Smooth muscle cell (in vitro differentiated cells): ENCODE results near the gene SDHB. TPM values are rescaled to one million over a fixed set of nuclear protein-coding genes. Genes with fewer than 3 reads are reported as not detected.

ENCODE experiments used
- DNase-seq: peaks from one replicate; lab custom pipeline; 2025; ENCODE audit not compliant: unreplicated experiment; lab: John Stamatoyannopoulos, UW
- H2AFZ ChIP-seq: fragments of 200-600 bp; sonication (generic); 2 replicates; pipeline ENCODE4 v1.6.0; 2016; ENCODE audit warnings: antibody characterized with exemption, low read depth, mild to moderate bottlenecking
- H3F3A ChIP-seq: fragments of 200-600 bp; sonication (generic); 2 replicates; pipeline ENCODE4 v1.6.0; 2017; ENCODE audit warnings: antibody characterized with exemption, low read depth
- H3K27ac ChIP-seq: fragments of 200-600 bp; sonication (generic); 2 replicates; pipeline ENCODE4 v1.5.1; 2016; ENCODE audit warnings: low read depth, mild to moderate bottlenecking
- H3K27me3 ChIP-seq: fragments of 200-600 bp; sonication (generic); 2 replicates; pipeline ENCODE4 v1.6.1; 2016; ENCODE audit warnings: low read depth, mild to moderate bottlenecking
- H3K36me3 ChIP-seq: fragments of 200-600 bp; sonication (generic); 2 replicates; pipeline ENCODE4 v1.5.1; 2016; ENCODE audit warnings: low read depth
- H3K4me1 ChIP-seq: fragments of 200-600 bp; sonication (generic); 2 replicates; pipeline ENCODE4 v1.5.1; 2016; ENCODE audit warnings: low read depth
- H3K4me2 ChIP-seq: fragments of 200-600 bp; sonication (generic); 2 replicates; pipeline ENCODE4 v1.6.0; 2016; ENCODE audit warnings: mild to moderate bottlenecking
- H3K4me3 ChIP-seq: fragments of 200-600 bp; sonication (generic); 2 replicates; pipeline ENCODE4 v1.5.1; 2016; ENCODE audit warnings: mild to moderate bottlenecking
- H3K79me2 ChIP-seq: fragments of 200-600 bp; sonication (generic); 2 replicates; pipeline ENCODE4 v1.6.0; 2016; ENCODE audit warnings: low read depth, mild to moderate bottlenecking
- H3K9ac ChIP-seq: fragments of 200-600 bp; sonication (generic); 2 replicates; pipeline ENCODE4 v1.6.0; 2016; ENCODE audit warnings: low read depth
- H3K9me3 ChIP-seq: fragments of 200-600 bp; sonication (generic); replicated peaks from 2 replicates; pipeline ENCODE4 v1.5.1; 2016; ENCODE audit warnings: low read depth
- H4K20me1 ChIP-seq: fragments of 200-600 bp; sonication (generic); 2 replicates; pipeline ENCODE4 v1.6.0; 2016; ENCODE audit warnings: low read depth
- WGBS: methylation state at CpG from one replicate; pipeline ENCODE4 v1.1.7; 2016; ENCODE audit warnings: low lambda C conversion rate; 5-methylcytosine and 5-hydroxymethylcytosine counted together
- polyA plus RNA-seq: library from polyadenylated mRNA; unstranded; fragments of >200 nt; fragmentation: Nextera tagmentation; extraction: Ambion mirVana; gene quantifications from 2 replicates; pipeline ENCODE4 v1.2.1, GENCODE V29; 2016
- total RNA-seq: library from RNA; depleted of rRNA; stranded (reverse); fragments of >200 nt; gene quantifications from 2 replicates; pipeline ENCODE4 v1.2.3, GENCODE V29; 2014
- TF ChIP-seq, protein P1 (sequence below): fragments of 200-600 bp; sonication (generic); IDR thresholded peaks from 2 replicates; pipeline ENCODE4 v1.5.1; 2017; ENCODE audit warnings: borderline replicate concordance, mild to moderate bottlenecking, antibody characterized with exemption; ENCODE audit not compliant: insufficient read depth, poor library complexity, severe bottlenecking

Gene SDHB
- total and polyA plus RNA-seq, 2 experiments from 2014 or later: 123 to 174 TPM

DNA sequence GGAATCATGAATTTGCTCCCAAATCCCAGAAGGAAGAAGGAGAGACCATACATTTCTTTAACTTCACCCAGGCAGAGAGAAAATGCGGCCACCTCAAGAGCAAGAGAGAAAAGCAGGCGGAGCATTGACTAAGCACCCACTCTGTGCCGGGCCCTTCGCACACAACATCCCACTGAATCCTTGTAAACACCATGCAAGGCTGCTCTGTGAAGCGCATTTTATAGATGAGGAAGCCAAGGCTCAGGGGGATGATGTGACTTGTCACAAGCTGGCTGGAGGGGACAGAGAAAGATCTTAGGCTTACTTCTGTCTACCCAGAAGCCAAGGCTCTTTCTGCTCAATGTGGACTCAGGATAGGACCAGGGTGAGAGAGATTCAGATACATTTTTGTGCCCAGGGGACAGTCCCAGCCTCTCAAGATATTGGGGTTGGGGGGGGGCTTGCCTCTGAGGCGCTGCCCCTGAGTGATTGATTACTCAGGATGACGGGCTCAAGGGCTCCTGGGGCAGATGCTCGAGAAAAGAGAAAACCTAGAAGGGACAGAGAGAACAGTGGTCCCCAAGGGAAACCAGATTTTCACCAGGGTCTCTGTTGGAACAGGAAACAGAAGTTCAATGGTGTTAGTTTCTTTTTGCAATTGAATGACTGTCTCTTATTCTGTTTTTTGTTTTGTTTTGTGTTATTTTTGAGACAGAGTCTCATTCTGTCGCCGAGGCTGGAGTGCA is 45.9 kb upstream of the SDHB start:
- DNase-seq: no peak

DNA sequence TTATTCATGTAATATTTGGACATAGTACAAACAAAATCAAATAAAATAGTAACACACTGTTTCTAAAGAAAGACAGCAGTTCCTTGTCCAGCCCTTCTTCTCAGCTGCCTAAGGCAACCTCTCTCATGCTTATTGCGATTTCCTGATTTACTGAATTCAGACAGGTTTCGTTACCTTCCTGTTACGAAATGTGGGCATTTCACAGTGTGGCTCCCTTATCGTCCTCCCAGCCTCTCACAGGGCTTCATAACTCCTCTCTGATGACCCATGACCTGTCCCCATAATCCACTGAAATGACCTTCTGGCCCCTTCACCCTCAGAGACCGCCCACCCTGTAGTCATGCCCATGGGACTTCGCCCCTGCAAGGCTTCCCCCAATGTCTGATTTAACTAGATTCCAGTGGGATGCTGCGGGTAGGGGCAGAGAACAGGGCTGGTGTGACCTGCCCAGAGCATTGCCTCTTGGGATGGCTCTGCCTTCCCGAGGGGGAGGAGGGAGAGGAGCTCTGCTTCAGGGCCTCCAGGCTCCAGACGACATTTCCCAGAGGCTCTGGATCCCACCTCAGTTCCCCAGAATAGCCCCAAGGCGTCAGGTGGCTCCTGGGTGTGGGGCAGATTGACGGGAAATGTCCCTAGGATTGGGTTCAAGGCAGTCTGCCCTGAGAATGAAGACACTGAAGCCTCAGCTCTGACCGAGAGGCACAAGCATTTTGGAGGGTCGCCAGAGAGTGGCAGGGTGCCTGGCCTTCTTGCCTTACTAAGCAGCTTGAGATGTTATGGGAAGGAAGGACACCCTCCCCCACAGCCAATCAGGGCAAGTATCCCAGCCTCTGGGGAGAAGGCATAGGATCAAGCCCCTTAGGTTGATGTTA is 44.9 kb upstream of the SDHB start:
- Histone ChIP-seq H3K4me1 (no peaks in the 10 kb centered on the region), H3F3A (no peaks in the 10 kb centered on the region), H3K9ac (no peak overlapping the region), H3K27me3 (no peaks in the 10 kb centered on the region), H4K20me1 (no peaks in the 10 kb centered on the region), H3K9me3 (no peaks in the 10 kb centered on the region), H3K4me2 (no peak overlapping the region), H3K36me3 (no peaks in the 10 kb centered on the region), H3K79me2 (no peaks in the 10 kb centered on the region), H3K27ac (no peak overlapping the region), H3K4me3 (no peak overlapping the region), H2AFZ (no peak overlapping the region)
- DNase-seq: no peak
- 80% methylated on average over 13 of the region's 13 CpGs for WGBS
- TF ChIP-seq, protein P1, sequence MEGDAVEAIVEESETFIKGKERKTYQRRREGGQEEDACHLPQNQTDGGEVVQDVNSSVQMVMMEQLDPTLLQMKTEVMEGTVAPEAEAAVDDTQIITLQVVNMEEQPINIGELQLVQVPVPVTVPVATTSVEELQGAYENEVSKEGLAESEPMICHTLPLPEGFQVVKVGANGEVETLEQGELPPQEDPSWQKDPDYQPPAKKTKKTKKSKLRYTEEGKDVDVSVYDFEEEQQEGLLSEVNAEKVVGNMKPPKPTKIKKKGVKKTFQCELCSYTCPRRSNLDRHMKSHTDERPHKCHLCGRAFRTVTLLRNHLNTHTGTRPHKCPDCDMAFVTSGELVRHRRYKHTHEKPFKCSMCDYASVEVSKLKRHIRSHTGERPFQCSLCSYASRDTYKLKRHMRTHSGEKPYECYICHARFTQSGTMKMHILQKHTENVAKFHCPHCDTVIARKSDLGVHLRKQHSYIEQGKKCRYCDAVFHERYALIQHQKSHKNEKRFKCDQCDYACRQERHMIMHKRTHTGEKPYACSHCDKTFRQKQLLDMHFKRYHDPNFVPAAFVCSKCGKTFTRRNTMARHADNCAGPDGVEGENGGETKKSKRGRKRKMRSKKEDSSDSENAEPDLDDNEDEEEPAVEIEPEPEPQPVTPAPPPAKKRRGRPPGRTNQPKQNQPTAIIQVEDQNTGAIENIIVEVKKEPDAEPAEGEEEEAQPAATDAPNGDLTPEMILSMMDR: no peak

More for the DNA sequence above, 45.9 kb upstream of the SDHB start:
- WGBS: 72% methylated on average over 10 of the region's 10 CpGs
- H3K9ac ChIP-seq: no peak overlapping the region
- no peaks in the 10 kb centered on the region for H4K20me1 ChIP-seq
- H3K4me2 ChIP-seq: no peak overlapping the region
- H3K9me3 ChIP-seq: no peaks in the 10 kb centered on the region
- no peaks in the 10 kb centered on the region for H3K79me2 ChIP-seq
- no peak overlapping the region for H3K27ac ChIP-seq
- no peaks in the 10 kb centered on the region for H3K36me3 ChIP-seq
- no peak overlapping the region for H3K4me3 ChIP-seq
- H2AFZ ChIP-seq: no peak overlapping the region
- H3F3A ChIP-seq: no peaks in the 10 kb centered on the region
- H3K27me3 ChIP-seq: no peaks in the 10 kb centered on the region
- no peaks in the 10 kb centered on the region for H3K4me1 ChIP-seq
- TF ChIP-seq, protein P1: no peak

DNA sequence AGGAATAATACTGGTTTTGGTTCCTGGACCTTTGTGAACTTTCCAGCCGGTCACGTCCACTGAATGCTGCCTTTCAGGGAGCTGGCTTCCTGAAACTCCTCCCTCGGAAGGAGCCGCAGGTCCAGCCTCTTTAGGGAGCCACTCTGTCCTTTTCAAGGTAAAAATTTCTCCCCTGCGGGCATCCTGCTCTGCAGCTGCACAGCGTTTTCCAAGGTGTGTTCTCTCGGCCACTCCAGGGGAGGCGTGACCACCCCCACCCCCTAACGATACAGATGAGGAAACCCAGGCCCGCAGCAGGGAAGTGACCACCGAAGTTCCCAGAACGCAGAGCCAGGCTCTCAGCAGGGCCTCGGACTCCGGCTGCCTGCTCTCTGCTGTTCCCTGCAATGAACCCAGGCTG is 44.0 kb upstream of the SDHB start:
- H3F3A ChIP-seq: no peaks in the 10 kb centered on the region
- no peak for DNase-seq
- no peaks in the 10 kb centered on the region for H3K9me3 ChIP-seq
- H3K27me3 ChIP-seq: no peaks in the 10 kb centered on the region
- TF ChIP-seq, protein P1: no peak
- H4K20me1 ChIP-seq: no peaks in the 10 kb centered on the region
- H3K4me1 ChIP-seq: no peaks in the 10 kb centered on the region
- H3K27ac ChIP-seq: no peak overlapping the region
- H3K4me2 ChIP-seq: no peak overlapping the region
- no peak overlapping the region for H2AFZ ChIP-seq
- no peaks in the 10 kb centered on the region for H3K36me3 ChIP-seq
- H3K4me3 ChIP-seq: no peak overlapping the region
- no peak overlapping the region for H3K9ac ChIP-seq
- H3K79me2 ChIP-seq: no peaks in the 10 kb centered on the region
- WGBS: 78% methylated on average over 14 of the region's 14 CpGs
